A549 (cell line): Measurements from ENCODE around the gene RABL6. TPM values are rescaled to one million over a fixed set of nuclear protein-coding genes. Genes with fewer than 3 reads are reported as not detected.
"Not testable (repeated sequence)": the region's sequence is repeated elsewhere in the genome, so short reads cannot be mapped to it uniquely, and the experiment has no call there.

ENCODE experiments used
- ATAC-seq, 2 experiments: fragments of 200-7000 bp in 1 of 2; fragments of >200 bp in 1 of 2; cut with Nextera tagmentation in 1 of 2; cut with Tn5 transposase in 1 of 2; 3 replicates each; pipeline versions ENCODE4 v1.8.0 to v1.9.1; 2018 to 2020; ENCODE audit warnings: mild to moderate bottlenecking in 1 of 2, moderate library complexity in 1 of 2
- CTCF ChIA-PET: fragments of 300-600 bp; sonication (Branson Sonifier 250); formaldehyde crosslinking; extraction: SDS; loops from one replicate; lab custom pipeline; 2021; ENCODE audit warnings: antibody characterized with exemption, inconsistent platforms; lab: Yijun Ruan, JAX
- POLR2A ChIA-PET: fragments of 350-600 bp; formaldehyde crosslinking; extraction: SDS; loops from one replicate; lab custom pipeline; 2021; ENCODE audit warnings: antibody characterized with exemption, inconsistent platforms; lab: Yijun Ruan, JAX
- DNase-seq, 2 experiments: peaks; one replicate each; pipeline versions ENCODE4 v3.0.0 to v3.0.0-alpha.2; 2011 to 2016; ENCODE audit warnings: low read depth in 1 of 2, low spot score in 1 of 2
- FAIRE-seq: peaks from 2 replicates; lab custom pipeline; 2011; peaks lifted over from hg19 to GRCh38; lab: Jason Lieb, UNC
- H3K27ac ChIP-seq, 2 experiments: fragments of >200 bp; sonication (Bioruptor Twin); formaldehyde crosslinking; 3 replicates each; pipeline ENCODE4 v1.5.1; 2016 to 2017
- H3K4me1 ChIP-seq: fragments of >200 bp; sonication (Bioruptor Twin); formaldehyde crosslinking; 3 replicates; pipeline ENCODE4 v1.6.1; 2016
- H3K4me2 ChIP-seq: fragments of >200 bp; sonication (Bioruptor Twin); formaldehyde crosslinking; 3 replicates; pipeline ENCODE4 v1.6.1; 2016
- H3K4me3 ChIP-seq: fragments of >200 bp; sonication (Bioruptor Twin); formaldehyde crosslinking; 3 replicates; pipeline ENCODE4 v1.5.1; 2016
- H3K9me3 ChIP-seq: fragments of >200 bp; sonication (Bioruptor Twin); formaldehyde crosslinking; 3 replicates; pipeline ENCODE4 v1.6.1; 2016
- ATOH8 ChIP-seq: fragments of 250-450 bp; sonication (Bioruptor Pico); IDR thresholded peaks from 2 replicates; pipeline ENCODE4 v1.5.0; 2020; ENCODE audit warnings: low read depth, mild to moderate bottlenecking, moderate library complexity
- BHLHE40 ChIP-seq: IDR thresholded peaks from 2 replicates; pipeline ENCODE4 v1.6.1; 2012; ENCODE audit warnings: low read depth, low read length, inconsistent platforms
- CBX8 ChIP-seq: fragments of 200-600 bp; sonication (generic); IDR thresholded peaks from 2 replicates; pipeline ENCODE4 v1.6.1; 2016
- CEBPB ChIP-seq, 2 experiments: fragments of >200 bp in 1 of 2; sonication (Bioruptor Twin) in 1 of 2; formaldehyde crosslinking in 1 of 2; IDR thresholded peaks; 2 replicates each; pipeline ENCODE4 v1.6.1; 2012 to 2016
- CHD2 ChIP-seq: fragments of 150-350 bp; IDR thresholded peaks from 2 replicates; pipeline ENCODE4 v1.6.1; 2014; ENCODE audit warnings: low read length; ENCODE audit not compliant: partially characterized antibody
- CTCF ChIP-seq: fragments of >200 bp; sonication (Bioruptor Twin); formaldehyde crosslinking; IDR thresholded peaks from 3 replicates; pipeline ENCODE4 v1.5.1; 2016
- EHMT2 ChIP-seq: fragments of 200-600 bp; sonication (generic); IDR thresholded peaks from 2 replicates; pipeline ENCODE4 v1.6.1; 2016; ENCODE audit warnings: antibody characterized with exemption, low read depth, mild to moderate bottlenecking, moderate library complexity
- EP300 ChIP-seq, 2 experiments: fragments of >200 bp; sonication (Bioruptor Twin); formaldehyde crosslinking; IDR thresholded peaks; 2 replicates in 1 of 2; 3 replicates in 1 of 2; pipeline ENCODE4 v1.6.1; 2016 to 2017
- FOXS1 ChIP-seq: fragments of 250-450 bp; sonication (Bioruptor Pico); IDR thresholded peaks from 2 replicates; pipeline ENCODE4 v1.5.0; 2020; ENCODE audit warnings: mild to moderate bottlenecking, moderate library complexity
- HES2 ChIP-seq: fragments of >200 bp; sonication (Bioruptor Twin); formaldehyde crosslinking; IDR thresholded peaks from 2 replicates; pipeline ENCODE4 v1.6.1; 2016
- HMGXB4 ChIP-seq: fragments of 250-450 bp; sonication (Bioruptor Pico); IDR thresholded peaks from 2 replicates; pipeline ENCODE4 v1.5.0; 2021; ENCODE audit warnings: mild to moderate bottlenecking, moderate library complexity, borderline replicate concordance
- HOXB5 ChIP-seq: fragments of 250-450 bp; sonication (Bioruptor Pico); IDR thresholded peaks from 2 replicates; pipeline ENCODE4 v1.5.0; 2020; ENCODE audit warnings: mild to moderate bottlenecking, moderate library complexity
- JUNB ChIP-seq: fragments of >200 bp; sonication (Bioruptor Twin); formaldehyde crosslinking; IDR thresholded peaks from 2 replicates; pipeline ENCODE4 v1.6.1; 2016
- MAFK ChIP-seq: fragments of 450-650 bp; IDR thresholded peaks from 2 replicates; pipeline ENCODE4 v1.6.1; 2014; ENCODE audit not compliant: partially characterized antibody
- MYC ChIP-seq: IDR thresholded peaks from 2 replicates; pipeline ENCODE4 v1.6.1; 2012; ENCODE audit warnings: mild to moderate bottlenecking, inconsistent platforms, low read length, improper control_type of control experiment, borderline replicate concordance
- NPAS2 ChIP-seq: fragments of 250-450 bp; sonication (Bioruptor Pico); IDR thresholded peaks from 2 replicates; pipeline ENCODE4 v1.8.0; 2022; ENCODE audit warnings: mild to moderate bottlenecking, moderate library complexity, borderline replicate concordance
- POLR2A ChIP-seq: IDR thresholded peaks from 2 replicates; pipeline ENCODE4 v1.6.1; 2012; ENCODE audit warnings: mild to moderate bottlenecking, low read length
- RAD21 ChIP-seq, 2 experiments: fragments of >200 bp in 1 of 2; sonication (Bioruptor Twin) in 1 of 2; formaldehyde crosslinking in 1 of 2; IDR thresholded peaks in 1 of 2; conservative IDR thresholded peaks in 1 of 2; 2 replicates in 1 of 2; 3 replicates in 1 of 2; pipeline ENCODE4 v1.6.1; 2012 to 2018; ENCODE audit warnings: inconsistent platforms in 1 of 2
- SMC3 ChIP-seq: fragments of >200 bp; sonication (Bioruptor Twin); formaldehyde crosslinking; IDR thresholded peaks from 3 replicates; pipeline ENCODE4 v1.6.1; 2018; ENCODE audit warnings: inconsistent platforms
- ZC3H11A ChIP-seq: fragments of 450-650 bp; IDR thresholded peaks from 2 replicates; pipeline ENCODE4 v1.6.1; 2014; ENCODE audit warnings: antibody characterized with exemption, mild to moderate bottlenecking
- ZFP36 ChIP-seq: fragments of 450-650 bp; IDR thresholded peaks from 2 replicates; pipeline ENCODE4 v1.6.1; 2014; ENCODE audit warnings: borderline replicate concordance; ENCODE audit not compliant: partially characterized antibody
- WGBS: methylation state at CpG from one replicate; pipeline ENCODE4 v1.1.6; 2017; ENCODE audit errors: missing lambda C conversion rate; 5-methylcytosine and 5-hydroxymethylcytosine counted together
- polyA plus RNA-seq, 4 experiments: library from polyadenylated mRNA; depleted of rRNA in 3 of 4; stranded (reverse); fragments of >200 nt; fragmentation: RNase III in 1 of 4; extraction: RNeasy Plus Mini Kit Qiagen cat#74134 plus additional on column Dnase treatment in 1 of 4; gene quantifications; 2 replicates in 3 of 4; 3 replicates in 1 of 4; pipeline ENCODE4 v1.2.3, GENCODE V29; 2011 to 2017

RABL6 gene
- polyA plus RNA-seq, 2 of the 4 experiments (the other 2 are of a cell fraction) = 46.8 to 71.4 TPM

- CTCF ChIA-PET = interaction anchor here (0.7 to 4.7 kb wide), 23 partner anchors 10 to 191 kb away, joined by 3 to 72 read pairs (median 6); partner anchors contain the start of genes PAXX and RABL6
Observed at GRCh38 chr9:136843801-136844740, 36.3 kb downstream of the RABL6 start.

GRCh38 chr9:136844761-136845464 is 37.2 kb downstream of the RABL6 start:
- no peak for DNase-seq
- no peak for FAIRE-seq
- POLR2A ChIA-PET = no interaction called here
- no peak for TF ChIP-seq NPAS2
- TF ChIP-seq CHD2 = no peak
- no peak for TF ChIP-seq ATOH8
- TF ChIP-seq BHLHE40 = no peak
- no peak for TF ChIP-seq HMGXB4 (CRISPR knock-in tag)
- no peak for TF ChIP-seq EP300 (IDR thresholded peaks at IDR 0.05)
- TF ChIP-seq MAFK = no peak
- TF ChIP-seq EHMT2 = no peak
- TF ChIP-seq POLR2A = no peak
- no peak for TF ChIP-seq ZC3H11A
- no peak for TF ChIP-seq JUNB
- no peak for TF ChIP-seq HOXB5
- TF ChIP-seq ZFP36 = no peak
- TF ChIP-seq CBX8 = no peak
- no peak for TF ChIP-seq MYC
- no peak for TF ChIP-seq HES2
- no peak for TF ChIP-seq FOXS1 (CRISPR knock-in tag)
- no peak for TF ChIP-seq CEBPB (IDR thresholded peaks at IDR 0.05)
- Histone ChIP-seq H3K4me1 (peaks cover 38% of the 10 kb centered on the region), H3K4me2 (no peak overlapping the region), H3K9me3 (no peaks in the 10 kb centered on the region), H3K4me3 (no peak overlapping the region), H3K27ac (no peak overlapping the region)
- CTCF ChIA-PET = interaction anchor here (0.6 to 4.7 kb wide), 10 partner anchors 13 to 1333 kb away, joined by 3 to 72 read pairs (median 6); partner anchors contain the start of gene C8G
- ATAC-seq = no peak
- WGBS = 98% methylated on average over 85 of the region's 88 CpGs

More at GRCh38 chr9:136843801-136844740, 36.3 kb downstream of the RABL6 start:
- DNase-seq, H3K4me3 ChIP-seq, H3K9me3 ChIP-seq, FAIRE-seq, ATAC-seq: not testable (repeated sequence)
- Histone ChIP-seq H3K4me1 (peaks cover 46% of the 10 kb centered on the region), H3K4me2 (peak overlapping the region; percentile 77), H3K27ac (peak overlapping the region; percentile 63 to 90; a peak in 5 of 6 replicates)
- 66% methylated on average over 39 of the region's 99 CpGs for WGBS
- POLR2A ChIA-PET = interaction anchor here (0.8 kb wide), 1 partner anchor 12 kb away, joined by 3 read pairs; no protein-coding TSS in a partner anchor
- TF ChIP-seq CTCF (peak; percentile 60; the same call in 2 of the 3 replicates), SMC3 (peak; percentile 59), RAD21 (conservative IDR thresholded peaks at IDR 0.05 in 1 of 2, IDR thresholded peaks at IDR 0.05 in 1 of 2) (peak in 1 of 2 experiments; percentile 24; a peak in 2 of 5 replicates)
